GM21526 (cell line): ENCODE data around the gene IL1RAPL1.
A peak's percentile ranks its signal among the peaks of the same experiment; 100 is the strongest.

Experiments
- ATAC-seq: cut with Tn5 transposase; IDR thresholded peaks from one replicate; pipeline ENCODE4 v1.9.1; 2021; ENCODE audit warnings: moderate library complexity; ENCODE audit not compliant: unreplicated experiment, low FRiP score

IL1RAPL1 gene

GRCh38 chrX:28920153-28920943 is 333.1 kb downstream of the IL1RAPL1 start:
- no peak for ATAC-seq

GRCh38 chrX:28922106-28922505 is 334.9 kb downstream of the IL1RAPL1 start:
- ATAC-seq = no peak

GRCh38 chrX:28946846-28947245 is 359.6 kb downstream of the IL1RAPL1 start:
- no peak for ATAC-seq

GRCh38 chrX:28960063-28960462 is 372.8 kb downstream of the IL1RAPL1 start:
- ATAC-seq = no peak

- ATAC-seq = no peak
Measured at GRCh38 chrX:28966331-28966730, 379.1 kb downstream of the IL1RAPL1 start.

- ATAC-seq = no peak
Measured at GRCh38 chrX:28969126-28969525, 381.9 kb downstream of the IL1RAPL1 start.

GRCh38 chrX:28979877-28980276 is 392.6 kb downstream of the IL1RAPL1 start:
- ATAC-seq = no peak

GRCh38 chrX:28981952-28982351 is 394.7 kb downstream of the IL1RAPL1 start:
- ATAC-seq = peak; percentile 77

- ATAC-seq = no peak
Measured at GRCh38 chrX:28988246-28988645, 401.0 kb downstream of the IL1RAPL1 start.

GRCh38 chrX:28997706-28998463 is 410.6 kb downstream of the IL1RAPL1 start:
- ATAC-seq = no peak

GRCh38 chrX:28998609-28999135 is 411.4 kb downstream of the IL1RAPL1 start:
- ATAC-seq = no peak

- ATAC-seq = peak; percentile 72
Measured at GRCh38 chrX:29012867-29013266, 425.6 kb downstream of the IL1RAPL1 start.

- ATAC-seq = no peak
Measured at GRCh38 chrX:29023207-29023606, 436.0 kb downstream of the IL1RAPL1 start.

GRCh38 chrX:29024871-29025270 is 437.6 kb downstream of the IL1RAPL1 start:
- ATAC-seq = no peak

- ATAC-seq = no peak
Measured at GRCh38 chrX:29039501-29039900, 452.3 kb downstream of the IL1RAPL1 start.

GRCh38 chrX:29040160-29040559 is 452.9 kb downstream of the IL1RAPL1 start:
- ATAC-seq = no peak

- no peak for ATAC-seq
Measured at GRCh38 chrX:29042341-29042740, 455.1 kb downstream of the IL1RAPL1 start.

- ATAC-seq = no peak
Measured at GRCh38 chrX:29043746-29044145, 456.5 kb downstream of the IL1RAPL1 start.

- ATAC-seq = no peak
Measured at GRCh38 chrX:29044423-29045184, 457.4 kb downstream of the IL1RAPL1 start.

GRCh38 chrX:29065477-29065876 is 478.2 kb downstream of the IL1RAPL1 start:
- ATAC-seq = no peak

- ATAC-seq = no peak
Measured at GRCh38 chrX:29066516-29066915, 479.3 kb downstream of the IL1RAPL1 start.
